OCI-LY7 (cell line): ENCODE results near the gene SPPL2B. TPM values are rescaled to one million over a fixed set of nuclear protein-coding genes. Genes with fewer than 3 reads are reported as not detected.

Experiments used
- BruUV-seq: library from RNA; stranded (reverse); fragments of 400-500 nt; replicated peaks from 2 replicates; lab custom pipeline; 2021; lab: Mats Ljungman, UMichigan
- CTCF ChIA-PET: fragments of 300-600 bp; sonication (Branson Sonifier 250); formaldehyde crosslinking; loops from one replicate; lab custom pipeline; 2022; ENCODE audit warnings: antibody characterized with exemption; ENCODE audit not compliant: unreplicated experiment; lab: Charles Lee
- POLR2A ChIA-PET: fragments of 300-600 bp; sonication (Branson Sonifier 250); formaldehyde crosslinking; loops from one replicate; lab custom pipeline; 2022; ENCODE audit warnings: antibody characterized with exemption; lab: Charles Lee
- DNase-seq: peaks from one replicate; pipeline ENCODE4 v3.0.0-alpha.2; 2015; ENCODE audit warnings: low spot score
- H2AFZ ChIP-seq: fragments of 200-600 bp; sonication (generic), shearing (Covaris generic); 2 replicates; pipeline ENCODE4 v1.6.1; 2014; ENCODE audit warnings: mild to moderate bottlenecking, antibody characterized with exemption, low read length, moderate library complexity
- H3K27ac ChIP-seq: fragments of 200-600 bp; sonication (generic); 2 replicates; pipeline ENCODE4 v1.5.1; 2014; ENCODE audit warnings: mixed run types, low read depth, mild to moderate bottlenecking, moderate library complexity, low read length, inconsistent platforms; ENCODE audit not compliant: poor library complexity, severe bottlenecking
- H3K36me3 ChIP-seq: fragments of 200-600 bp; sonication (generic); 2 replicates; pipeline ENCODE4 v1.6.1; 2014; ENCODE audit warnings: mild to moderate bottlenecking, antibody characterized with exemption, low read length, moderate library complexity, mixed read lengths; ENCODE audit not compliant: insufficient read depth
- H3K4me1 ChIP-seq: fragments of 200-600 bp; sonication (generic); 2 replicates; pipeline ENCODE4 v1.5.1; 2014; ENCODE audit warnings: mild to moderate bottlenecking, low read length; ENCODE audit not compliant: insufficient read depth, poor library complexity, severe bottlenecking
- H3K4me2 ChIP-seq: fragments of 200-600 bp; sonication (generic); 2 replicates; pipeline ENCODE4 v1.6.1; 2014; ENCODE audit warnings: mild to moderate bottlenecking, low read length
- H3K4me3 ChIP-seq: fragments of 200-600 bp; sonication (generic); 2 replicates; pipeline ENCODE4 v1.5.1; 2014; ENCODE audit warnings: mild to moderate bottlenecking, low read depth, low read length; ENCODE audit not compliant: poor library complexity, severe bottlenecking
- H3K79me2 ChIP-seq: fragments of 200-600 bp; sonication (generic); 2 replicates; pipeline ENCODE4 v1.6.1; 2016; ENCODE audit warnings: low read depth, mild to moderate bottlenecking, low read length, moderate library complexity, mixed read lengths; ENCODE audit not compliant: insufficient read depth
- H3K9me2 ChIP-seq: fragments of 200-600 bp; sonication (generic); 2 replicates; pipeline ENCODE4 v1.6.1; 2016; ENCODE audit warnings: mild to moderate bottlenecking, low read length, mixed read lengths; ENCODE audit not compliant: insufficient read depth
- H3K9me3 ChIP-seq: fragments of 200-600 bp; sonication (generic); 2 replicates; pipeline ENCODE4 v1.6.1; 2014; ENCODE audit warnings: mild to moderate bottlenecking, mixed run types, low read length, mixed read lengths
- H4K20me1 ChIP-seq: fragments of 200-600 bp; sonication (generic); 2 replicates; pipeline ENCODE4 v1.6.1; 2014; ENCODE audit warnings: mild to moderate bottlenecking, antibody characterized with exemption, low read length, moderate library complexity, mixed read lengths; ENCODE audit not compliant: insufficient read depth
- CTCF ChIP-seq: fragments of 200-600 bp; sonication (generic); conservative IDR thresholded peaks from 2 replicates; pipeline ENCODE4 v1.5.1; 2014; ENCODE audit warnings: mild to moderate bottlenecking, antibody characterized with exemption, low read length, moderate library complexity, mixed read lengths
- EZH2phosphoT487 ChIP-seq: fragments of 200-600 bp; sonication (generic); IDR thresholded peaks from 2 replicates; pipeline ENCODE4 v1.6.1; 2018; ENCODE audit warnings: low read depth, borderline replicate concordance, mild to moderate bottlenecking, mixed run types, antibody characterized with exemption, low read length, moderate library complexity, mixed read lengths
- intact Hi-C: fragments of 100-400 bp; cut with micrococcal nuclease; formaldehyde crosslinking; loops from one replicate; pipeline ENCODE4 v1.10.0; 2022; ENCODE audit not compliant: unreplicated experiment
- total RNA-seq, 2 experiments: library from RNA; depleted of rRNA in 1 of 2; stranded (reverse); fragments of >200 nt in 1 of 2; shearing (Covaris generic) in 1 of 2; gene quantifications; 2 replicates each; pipeline ENCODE4 v1.2.3, GENCODE V29; 2014 to 2022

Gene SPPL2B
- total RNA-seq, 2 experiments from 2014 or later = 106 to 191 TPM

- H2AFZ ChIP-seq = no peak overlapping the region
These were observed 14.3 kb downstream of the SPPL2B start for GRCh38 chr19:2342656-2343288.

GRCh38 chr19:2343289-2343982 lies 15.0 kb downstream of the SPPL2B start:
- Histone ChIP-seq H3K9me2 (no peaks in the 10 kb centered on the region), H3K27ac (no peak overlapping the region), H3K9me3 (no peaks in the 10 kb centered on the region), H4K20me1 (no peaks in the 10 kb centered on the region), H3K4me1 (no peaks in the 10 kb centered on the region), H3K4me2 (no peak overlapping the region), H3K4me3 (no peak overlapping the region), H3K79me2 (no peaks in the 10 kb centered on the region), H3K36me3 (peaks cover 38% of the 10 kb centered on the region), H2AFZ (no peak overlapping the region)
- TF ChIP-seq CTCF = no peak
- TF ChIP-seq EZH2phosphoT487 = no peak
- intact Hi-C loops = no loop called here
- ChIA-PET CTCF (no interaction called here), POLR2A (no interaction called here)
- no TSS peak for BruUV-seq
- no peak for DNase-seq

More at GRCh38 chr19:2342656-2343288, 14.3 kb downstream of the SPPL2B start:
- Histone ChIP-seq H3K27ac (no peak overlapping the region), H3K4me2 (no peak overlapping the region), H4K20me1 (no peaks in the 10 kb centered on the region), H3K4me1 (no peaks in the 10 kb centered on the region), H3K9me2 (no peaks in the 10 kb centered on the region), H3K79me2 (no peaks in the 10 kb centered on the region), H3K9me3 (no peaks in the 10 kb centered on the region), H3K36me3 (peaks cover 38% of the 10 kb centered on the region), H3K4me3 (no peak overlapping the region)
- intact Hi-C loops = no loop called here
- BruUV-seq = no TSS peak
- no peak for TF ChIP-seq EZH2phosphoT487
- no peak for TF ChIP-seq CTCF
- DNase-seq = no peak
- ChIA-PET POLR2A (no interaction called here), CTCF (no interaction called here)

DNA sequence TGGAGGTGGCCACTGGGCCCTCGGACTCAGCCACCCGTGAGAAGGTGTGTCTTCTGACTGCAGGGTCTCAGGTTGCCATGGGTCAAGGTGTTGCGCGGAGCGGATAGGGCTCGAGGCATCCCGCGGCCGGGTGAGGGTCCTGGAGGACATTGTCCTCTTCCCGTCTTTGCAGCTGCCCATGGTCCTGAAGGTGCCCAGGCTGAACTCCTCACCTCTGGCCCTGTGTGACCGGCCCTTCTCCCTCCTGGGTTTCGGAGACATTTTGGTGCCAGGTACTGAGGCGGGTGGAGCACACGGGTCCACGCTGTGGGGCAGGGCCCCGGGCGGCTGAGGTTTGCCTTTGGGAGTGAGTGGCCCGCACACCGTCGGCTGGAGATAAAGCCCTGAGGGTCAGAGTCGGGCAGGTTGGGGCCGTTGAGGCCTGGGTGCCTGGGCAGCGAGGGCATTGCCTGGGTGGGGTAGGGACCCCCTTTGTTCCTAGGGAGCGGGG lies 15.9 kb downstream of the SPPL2B start:
- CTCF ChIA-PET = no interaction called here
- no peaks in the 10 kb centered on the region for H3K9me2 ChIP-seq

More for the DNA sequence above, 15.9 kb downstream of the SPPL2B start:
- H3K4me2 ChIP-seq = no peak overlapping the region
- peaks cover 37% of the 10 kb centered on the region for H3K36me3 ChIP-seq
- no peak for DNase-seq
- POLR2A ChIA-PET = no interaction called here
- H3K4me1 ChIP-seq = no peaks in the 10 kb centered on the region
- H4K20me1 ChIP-seq = no peaks in the 10 kb centered on the region
- no peak for TF ChIP-seq EZH2phosphoT487
- no peak for TF ChIP-seq CTCF
- intact Hi-C loops = no loop called here
- no peak overlapping the region for H2AFZ ChIP-seq
- H3K27ac ChIP-seq = no peak overlapping the region
- no peaks in the 10 kb centered on the region for H3K79me2 ChIP-seq
- BruUV-seq = no TSS peak
- no peaks in the 10 kb centered on the region for H3K9me3 ChIP-seq
- no peak overlapping the region for H3K4me3 ChIP-seq
